GM15510 (cell line): ENCODE measurements around the gene TRAPPC12.

Experiments
- POLR2A ChIP-seq: IDR thresholded peaks from 3 replicates; pipeline ENCODE4 v1.6.1; 2011; ENCODE audit warnings: borderline replicate concordance; ENCODE audit not compliant: insufficient read length; ENCODE audit errors: extremely low read depth

TRAPPC12 gene

DNA sequence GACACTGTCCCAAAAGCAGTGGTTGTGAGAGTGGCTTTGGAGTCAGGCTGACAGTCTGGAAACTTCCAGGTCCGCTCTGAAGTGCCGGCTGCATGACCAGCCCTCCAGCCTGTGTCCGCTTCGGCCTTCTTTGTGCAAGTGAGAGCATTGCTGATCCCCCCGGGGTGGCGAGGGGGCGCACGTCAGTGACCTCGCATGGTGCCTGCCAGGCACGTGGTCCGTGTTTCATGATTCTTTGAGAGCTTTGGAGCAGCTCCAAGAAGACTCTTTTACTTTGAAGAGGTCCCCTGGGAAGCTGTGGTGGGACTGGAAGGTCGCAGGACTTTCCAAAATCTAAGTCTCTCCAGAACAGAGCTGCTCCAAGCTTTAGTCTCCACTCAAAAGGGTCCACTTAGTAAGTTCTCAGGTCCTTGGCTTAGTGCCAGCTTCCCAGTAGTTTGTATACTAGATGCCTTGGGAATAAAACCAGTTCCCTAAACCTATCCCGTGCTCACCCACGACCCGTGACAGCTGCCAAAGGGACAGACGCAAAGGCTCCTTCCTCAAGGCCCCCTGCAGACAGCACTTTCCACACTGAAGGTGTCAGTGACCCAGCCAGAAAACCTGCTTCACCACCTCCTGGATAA is 71.0 kb downstream of the TRAPPC12 start:
- no peak for TF ChIP-seq POLR2A

DNA sequence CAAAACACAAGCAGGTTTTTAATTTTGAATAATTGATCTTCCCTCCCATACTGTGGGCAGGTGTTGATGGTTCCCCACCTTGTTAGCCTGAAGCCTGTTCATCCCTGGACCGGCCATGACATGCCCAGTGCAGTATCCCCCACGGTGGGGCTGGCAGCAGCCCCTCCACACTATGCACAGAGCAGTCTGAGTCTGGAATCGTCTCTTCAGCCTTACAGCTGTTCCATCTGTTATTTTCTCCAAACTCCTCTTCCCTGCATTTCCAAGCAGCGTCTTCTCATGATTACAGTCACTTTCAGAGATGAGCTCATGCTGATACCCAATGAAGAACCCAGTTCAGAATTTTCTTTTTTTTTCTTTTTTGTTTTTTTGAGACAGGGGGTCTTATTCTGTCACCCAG is 71.7 kb downstream of the TRAPPC12 start:
- no peak for TF ChIP-seq POLR2A

DNA sequence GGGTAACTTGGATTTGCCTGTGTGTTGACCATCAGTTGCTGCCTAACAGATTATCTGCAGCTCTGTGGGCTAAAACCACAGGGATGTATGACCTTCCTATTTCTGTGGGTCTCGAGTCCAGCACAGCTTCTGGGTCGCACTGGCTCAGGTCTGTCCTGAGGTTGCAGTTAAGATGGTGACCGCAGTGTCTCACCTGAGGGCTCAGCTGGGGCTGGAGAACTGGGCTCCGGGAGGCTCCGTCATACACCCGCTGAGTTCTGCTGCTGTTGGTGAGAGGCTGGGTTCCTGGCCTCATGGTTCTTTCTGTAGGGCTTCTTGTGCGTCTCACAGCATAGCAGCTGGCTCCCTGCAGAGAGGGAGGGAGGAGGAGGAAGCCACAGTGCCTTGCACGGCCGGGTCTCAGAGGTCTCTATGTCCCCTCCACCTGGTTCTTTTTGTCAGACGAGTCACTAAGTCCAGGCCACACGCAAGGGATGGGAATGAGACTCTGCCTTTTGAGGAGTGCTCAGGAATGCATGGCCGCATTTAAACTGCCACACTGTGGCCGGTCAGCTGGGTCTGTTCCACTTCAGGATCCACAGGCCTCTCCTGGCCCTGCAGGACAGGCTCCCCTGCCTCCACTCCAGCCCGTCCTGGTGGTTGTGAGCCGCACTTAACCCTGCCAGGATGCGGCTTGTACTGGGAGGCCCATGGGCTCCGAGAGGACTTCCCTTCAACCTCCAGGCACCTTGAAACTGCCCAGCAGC is 72.6 kb downstream of the TRAPPC12 start:
- TF ChIP-seq POLR2A: no peak

DNA sequence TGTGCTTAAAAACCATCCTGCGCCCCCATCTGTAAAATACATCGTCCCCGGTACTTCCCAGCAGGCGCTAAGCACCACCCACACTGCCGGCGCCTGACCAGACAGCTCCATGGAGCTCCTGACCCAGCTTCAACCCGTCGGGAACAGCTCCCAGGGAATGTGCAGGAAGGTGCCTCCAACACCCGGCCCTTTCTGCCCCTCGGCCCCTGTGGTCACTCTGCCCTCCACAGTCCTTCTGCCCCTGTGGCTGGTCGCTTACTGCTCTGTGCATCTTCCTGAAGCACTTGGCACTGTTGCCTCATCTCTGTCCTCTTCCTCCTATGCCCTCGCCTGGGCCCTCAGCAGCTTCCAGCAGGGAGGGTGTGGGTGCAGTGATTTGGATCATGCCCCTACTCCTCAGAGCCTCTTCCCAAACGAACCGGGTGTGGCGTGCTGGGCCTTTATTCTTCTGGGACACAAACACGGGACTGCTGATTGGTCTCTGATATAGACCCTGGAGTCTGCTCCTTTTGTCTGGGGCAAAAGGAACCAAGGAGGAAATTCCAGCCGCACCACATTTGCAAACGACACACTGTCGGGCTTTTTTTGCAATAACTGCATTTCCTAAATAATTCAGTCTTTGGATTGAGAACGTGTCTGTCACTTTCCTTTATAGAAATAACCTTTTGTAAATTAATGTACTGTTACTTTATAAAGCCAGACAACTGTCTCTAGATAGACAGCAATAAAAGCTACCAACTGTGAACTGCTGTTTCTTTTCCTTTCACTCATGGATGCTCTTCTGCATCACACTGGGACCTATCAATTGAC is 73.9 kb downstream of the TRAPPC12 start:
- TF ChIP-seq POLR2A: no peak

DNA sequence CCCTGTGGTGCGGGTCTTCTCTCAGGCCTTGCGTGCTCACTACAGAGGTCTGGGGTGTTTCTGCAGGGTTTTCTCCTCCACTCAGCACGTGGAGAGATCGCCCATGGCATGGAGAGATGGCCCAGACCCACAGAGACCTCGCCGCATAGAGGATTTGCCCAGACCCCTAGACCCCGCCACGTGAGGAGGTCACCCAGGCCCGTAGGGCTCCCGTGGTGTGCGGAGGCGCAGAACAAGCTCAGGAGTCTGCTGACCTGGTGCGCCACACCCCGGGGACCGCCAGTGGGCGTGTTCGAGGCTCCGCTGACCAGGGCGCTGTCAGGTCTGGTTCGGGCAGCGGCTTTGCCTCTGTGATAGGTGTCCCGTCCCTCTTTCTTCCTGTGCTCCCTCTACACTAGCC is 75.3 kb downstream of the TRAPPC12 start:
- no peak for TF ChIP-seq POLR2A

DNA sequence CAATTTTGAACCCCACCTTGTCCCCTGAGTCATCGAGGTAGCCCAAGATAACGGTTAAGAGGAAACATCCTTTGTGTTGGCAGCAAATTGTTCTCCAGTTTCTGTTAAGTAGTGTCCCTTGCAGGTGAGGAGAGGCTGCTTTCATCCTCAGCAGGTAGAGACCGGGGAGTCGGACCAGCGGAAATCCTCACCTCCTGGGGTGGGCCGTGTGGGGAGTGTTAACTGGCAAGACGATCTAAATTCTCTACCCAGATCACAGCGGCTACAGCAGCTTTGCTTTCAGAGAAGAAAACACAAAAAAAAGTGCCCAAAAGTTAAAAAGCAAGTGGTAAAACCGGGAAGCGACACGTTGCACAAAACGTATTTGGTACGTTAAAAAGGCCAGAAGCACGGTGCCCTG is 76.6 kb downstream of the TRAPPC12 start:
- no peak for TF ChIP-seq POLR2A

DNA sequence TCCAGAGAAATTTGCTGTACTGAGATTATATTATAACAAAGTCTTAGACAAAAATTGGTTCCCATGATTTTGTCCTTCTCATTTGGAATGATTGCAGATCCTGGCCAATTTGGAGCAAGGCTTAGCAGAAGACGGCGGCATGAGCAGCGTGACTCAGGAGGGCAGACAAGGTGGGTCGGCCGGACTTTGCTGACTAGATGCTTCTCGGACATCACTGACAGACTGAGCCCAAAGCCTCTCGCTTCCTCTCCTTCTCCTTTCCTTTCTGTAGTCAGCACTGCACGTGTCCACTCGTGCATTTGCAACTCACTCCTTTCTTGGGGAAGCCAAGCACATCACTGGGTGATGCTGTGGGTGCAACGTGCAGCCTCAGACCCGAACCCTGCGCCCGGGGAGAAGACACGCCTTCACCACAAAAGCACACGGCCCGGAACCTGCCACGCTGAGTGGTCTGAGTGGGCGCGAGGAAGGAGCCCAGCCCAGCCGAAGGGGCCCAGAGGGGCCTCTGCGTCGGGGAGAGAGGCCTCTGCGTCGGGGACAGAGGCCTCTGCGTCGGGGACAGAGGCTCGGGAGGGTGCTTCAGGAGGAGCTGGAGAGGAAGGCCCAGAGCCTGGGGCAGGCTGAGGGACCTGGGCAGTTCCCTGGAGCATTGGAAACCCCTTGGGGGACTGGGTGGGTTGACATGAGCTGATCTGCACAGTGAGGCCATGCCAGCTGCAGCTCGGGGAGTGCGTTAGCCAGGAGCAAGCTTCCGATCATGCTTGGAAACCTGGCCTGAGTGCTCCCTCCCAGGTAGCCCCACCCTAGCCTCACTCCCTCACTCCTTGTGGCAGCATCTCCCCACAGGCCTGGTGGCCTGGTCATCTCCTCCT is 78.3 kb downstream of the TRAPPC12 start:
- no peak for TF ChIP-seq POLR2A

DNA sequence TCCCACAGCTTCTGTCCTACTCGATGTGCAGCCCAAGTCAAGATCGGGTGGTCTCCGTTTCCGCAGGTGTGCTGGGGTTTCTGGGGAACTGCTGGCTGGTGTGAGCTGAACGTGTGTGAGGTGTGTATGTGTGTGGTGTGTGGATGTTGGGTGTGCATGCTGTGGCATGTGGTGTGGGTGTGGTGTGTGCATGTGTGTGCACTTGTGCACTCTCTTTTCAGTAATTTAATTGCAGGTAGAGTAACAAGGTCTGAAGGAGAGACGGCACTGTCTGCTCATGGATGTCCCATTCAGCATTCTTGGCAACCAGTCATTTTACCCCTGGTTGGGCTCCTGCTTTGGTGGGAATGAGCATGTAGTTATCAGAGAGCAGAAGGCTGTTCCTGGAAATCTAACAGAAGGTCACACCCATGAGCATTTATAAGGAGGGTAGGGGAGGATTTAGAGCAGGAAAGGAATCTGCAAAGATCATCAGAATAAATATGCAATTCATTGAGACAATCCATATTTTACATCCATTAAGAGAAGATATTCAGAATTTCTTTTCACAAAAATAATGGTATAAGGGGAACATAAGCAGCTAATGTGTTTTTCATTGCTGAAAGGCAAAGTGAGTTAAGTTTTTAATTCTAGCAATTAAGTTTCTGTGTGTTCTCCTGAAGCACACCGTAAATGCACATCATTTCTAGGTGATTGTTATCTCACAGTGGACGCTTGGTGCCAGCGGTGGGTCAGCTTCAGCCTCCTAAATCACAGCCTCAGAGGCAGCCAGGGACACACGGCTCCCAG is 79.1 kb downstream of the TRAPPC12 start:
- no peak for TF ChIP-seq POLR2A

DNA sequence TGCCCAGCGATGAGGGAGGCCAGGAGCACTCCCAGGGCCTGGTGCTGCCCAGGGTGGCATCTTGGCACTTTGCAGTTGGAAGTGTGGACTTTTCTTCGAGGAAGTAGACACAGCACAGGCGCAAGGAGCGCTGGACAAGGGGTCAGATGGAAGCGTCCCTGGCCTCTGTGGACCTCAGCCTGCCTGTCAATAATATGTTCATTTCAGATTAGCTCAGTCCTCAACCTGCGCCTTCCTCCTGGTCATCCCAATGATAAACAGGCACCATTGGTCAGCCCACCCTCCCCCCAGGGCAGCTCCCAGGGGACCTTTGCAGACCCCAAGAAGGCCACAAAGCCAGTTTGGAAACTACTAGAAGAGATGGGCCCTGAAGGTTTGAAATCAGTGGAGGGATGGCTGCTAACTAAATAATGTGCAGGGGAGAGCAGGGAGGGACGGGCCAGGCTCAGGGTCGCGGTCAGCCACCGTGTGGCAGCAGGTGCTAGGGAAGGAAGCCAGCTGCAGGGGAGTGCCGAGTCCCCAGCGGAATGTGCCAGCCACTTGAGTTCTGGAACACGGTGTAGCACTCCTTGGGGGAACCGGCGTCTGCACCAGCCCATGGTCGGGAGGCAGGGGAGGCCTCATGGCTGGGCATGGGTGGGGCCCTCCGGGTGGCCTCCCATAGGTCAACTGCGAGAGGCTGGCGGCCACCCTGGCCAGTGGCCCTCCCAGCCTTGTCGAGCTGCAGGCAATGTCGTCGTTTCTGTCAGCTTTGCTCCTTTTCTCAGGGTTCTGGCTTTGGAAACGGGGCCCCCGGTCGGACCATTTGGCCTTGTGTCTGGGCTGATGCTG is 79.9 kb downstream of the TRAPPC12 start:
- no peak for TF ChIP-seq POLR2A

DNA sequence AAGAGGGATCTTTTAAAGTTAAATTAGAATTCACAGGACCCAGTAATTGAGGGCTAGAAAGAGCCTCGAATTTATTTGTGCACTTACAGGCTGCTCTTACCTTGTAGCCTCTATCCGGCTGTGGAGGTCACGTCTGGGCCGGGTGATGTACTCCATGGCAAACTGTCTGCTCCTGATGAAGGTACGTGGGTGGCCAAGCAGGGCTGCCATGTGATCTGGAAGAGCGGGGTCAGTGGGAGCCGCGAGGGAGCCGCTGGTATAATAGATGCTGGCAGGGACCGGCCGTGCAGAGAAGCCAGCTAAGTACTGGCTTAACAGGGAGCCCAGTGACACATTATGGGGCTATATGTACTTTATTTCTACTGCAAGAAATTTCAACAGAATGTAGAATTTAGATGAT is 80.7 kb downstream of the TRAPPC12 start:
- no peak for TF ChIP-seq POLR2A

DNA sequence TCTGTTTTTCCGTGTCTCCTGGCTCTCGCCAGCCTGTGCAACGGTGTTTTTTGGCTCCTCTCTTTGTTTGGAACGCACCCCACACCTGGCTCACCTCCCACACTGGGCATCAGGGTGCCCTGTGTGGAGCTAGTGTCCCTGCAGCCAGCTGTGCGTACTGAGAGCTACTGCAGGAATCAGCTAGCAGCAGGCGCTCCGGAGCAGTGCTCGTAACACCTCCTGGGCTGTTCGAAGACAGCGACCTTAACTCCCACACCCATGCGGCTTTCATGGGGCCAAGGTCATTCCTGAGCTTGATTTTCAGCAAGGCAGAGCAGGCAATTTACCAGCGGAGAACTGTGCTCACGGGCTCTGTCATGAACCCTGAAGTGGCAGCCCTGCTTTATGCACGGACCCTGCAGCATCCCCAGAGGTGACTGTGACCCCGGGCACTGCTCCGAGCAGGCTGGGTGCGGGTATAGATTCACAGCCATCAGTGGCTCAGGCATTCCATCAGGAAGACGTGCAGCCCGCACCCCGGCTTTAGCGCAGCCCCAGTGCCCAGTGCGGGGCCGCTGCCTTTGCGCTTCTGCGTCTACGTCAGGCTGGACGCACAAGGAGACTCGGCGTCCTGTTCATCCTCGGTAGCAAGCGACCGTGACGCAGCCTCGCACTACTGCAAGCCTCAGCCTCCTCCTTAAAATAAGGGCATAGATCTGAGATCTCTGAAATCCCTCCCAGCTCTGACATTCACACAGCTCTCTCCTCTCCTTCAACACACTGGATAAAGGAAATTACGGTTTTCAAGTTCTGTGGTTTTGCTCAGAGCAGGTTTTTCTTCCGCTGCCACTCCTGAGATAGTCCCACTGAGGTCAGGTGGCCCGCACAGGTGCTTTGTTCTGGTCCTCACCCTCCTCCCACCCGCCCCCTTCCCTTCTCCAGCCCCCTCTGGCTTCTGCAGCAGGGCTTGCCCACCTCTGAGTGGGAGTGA is 81.6 kb downstream of the TRAPPC12 start:
- TF ChIP-seq POLR2A: no peak
